Measurements from ENCODE around the gene LARGE2.

LARGE2 gene

DNA sequence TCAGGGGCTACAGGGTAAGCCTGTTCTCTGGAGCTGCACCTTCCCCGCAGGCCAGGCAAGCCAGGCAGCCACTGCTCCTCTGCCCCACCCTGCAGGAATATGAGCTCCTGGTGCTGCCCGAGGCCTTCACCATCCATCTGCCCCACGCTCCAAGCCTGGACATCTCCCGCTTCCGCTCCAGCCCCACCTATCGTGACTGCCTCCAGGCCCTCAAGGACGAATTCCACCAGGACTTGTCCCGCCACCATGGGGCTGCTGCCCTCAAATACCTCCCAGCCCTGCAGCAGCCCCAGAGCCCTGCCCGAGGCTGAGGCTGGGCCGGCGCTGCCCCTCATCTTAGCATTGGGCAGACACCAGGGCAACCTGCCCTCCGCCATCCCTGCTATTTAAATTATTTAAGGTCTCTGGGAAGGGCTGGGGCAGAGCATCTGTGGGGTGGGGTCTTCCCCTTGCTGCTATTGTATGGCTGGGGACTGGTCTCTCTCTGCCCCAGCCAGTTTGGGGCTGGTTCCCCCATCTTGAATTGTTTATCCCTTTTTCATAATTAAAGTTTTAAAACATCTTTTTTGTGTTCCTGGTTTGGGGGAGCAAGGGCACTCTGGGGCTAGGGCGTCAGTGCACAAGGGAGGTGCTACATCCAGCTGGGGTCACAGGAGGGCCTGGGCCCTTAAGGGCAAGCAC is 6.2 kb downstream of the LARGE2 start:
- DNase-seq (ENCODE audit: low spot score), result peak; percentile 53
- ChIA-PET CTCF (interaction anchor here (1.0 kb wide), 1 partner anchor 36 kb away, joined by 4 read pairs; no protein-coding TSS in a partner anchor), POLR2A (ENCODE audit: low non-redundant PET) (no interaction called here)
- TF ChIP-seq CTCF (conservative IDR thresholded peaks at IDR 0.05; ENCODE audit: low read depth), result no peak
- H3K27ac ChIP-seq, result peak overlapping the region; percentile 100

DNA sequence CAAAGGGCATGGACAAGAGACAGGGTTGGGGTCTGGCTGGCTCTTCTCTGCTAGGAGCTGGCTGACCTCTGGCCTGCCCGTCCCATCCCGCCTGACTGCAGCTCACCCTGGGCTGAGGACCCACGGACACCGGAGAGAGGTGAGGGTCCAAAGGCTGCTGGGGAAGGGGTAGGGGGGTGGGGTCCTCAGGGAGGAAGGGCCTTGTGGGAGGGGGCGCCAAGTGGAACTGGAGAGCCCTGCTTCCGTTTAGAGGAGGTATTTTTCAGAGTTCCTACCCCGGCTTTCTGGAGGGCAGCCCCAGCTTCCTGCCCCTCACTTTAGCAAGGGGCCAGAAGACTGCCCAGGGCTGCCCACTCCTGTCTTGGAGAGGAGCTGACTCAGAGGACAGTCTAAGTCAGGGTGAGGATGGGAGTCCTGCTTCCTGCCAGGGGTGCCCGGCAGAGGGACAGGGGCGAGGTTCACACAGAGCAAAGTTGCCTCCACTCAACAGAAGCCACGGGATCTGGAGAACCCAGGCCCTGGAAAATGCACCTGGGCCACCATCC is 7.1 kb downstream of the LARGE2 start:
- peak; percentile 49 for DNase-seq (ENCODE audit: low spot score)
- TF ChIP-seq CTCF (conservative IDR thresholded peaks at IDR 0.05; ENCODE audit: low read depth), result no peak
- CTCF ChIA-PET, result interaction anchor here (1.0 kb wide), 1 partner anchor 86 kb away, joined by 3 read pairs; no protein-coding TSS in a partner anchor
- peak overlapping the region; percentile 100 for H3K27ac ChIP-seq
- POLR2A ChIA-PET (ENCODE audit: low non-redundant PET), result interaction anchor here (0.7 kb wide), 1 partner anchor 1460 kb away, joined by 7 read pairs; no protein-coding TSS in a partner anchor

GRCh38 chr11:45930031-45930794 is 7.8 kb downstream of the LARGE2 start:
- POLR2A ChIA-PET (ENCODE audit: low non-redundant PET), result interaction anchor here (0.9 kb wide), 1 partner anchor 12 kb away, joined by 3 read pairs; the partner anchor contains the start of gene PEX16
- peak overlapping the region; percentile 100 for H3K27ac ChIP-seq
- no peak for DNase-seq (ENCODE audit: low spot score)
- no peak for TF ChIP-seq CTCF (conservative IDR thresholded peaks at IDR 0.05; ENCODE audit: low read depth)
- CTCF ChIA-PET, result interaction anchor here (0.6 to 1.1 kb wide), 4 partner anchors 8 to 1263 kb away, joined by 3 to 6 read pairs (median 3); partner anchors contain the start of gene LARGE2

- DNase-seq (ENCODE audit: low spot score), result peak; percentile 86
- TF ChIP-seq CTCF (conservative IDR thresholded peaks at IDR 0.05; ENCODE audit: low read depth), result no peak
- ChIA-PET CTCF (interaction anchor here (0.7 to 1.1 kb wide), 4 partner anchors 9 to 615 kb away, joined by 3 to 6 read pairs (median 4); partner anchors contain the start of gene LARGE2), POLR2A (ENCODE audit: low non-redundant PET) (interaction anchor here (0.9 to 1.0 kb wide), 2 partner anchors 9 to 13 kb away, joined by 3 to 4 read pairs; partner anchors contain the start of genes LARGE2 and PEX16)
- peak overlapping the region; percentile 100 for H3K27ac ChIP-seq
Observed at GRCh38 chr11:45930951-45931570, 8.6 kb downstream of the LARGE2 start.

GRCh38 chr11:45931739-45932138 is 9.3 kb downstream of the LARGE2 start:
- CTCF ChIA-PET, result interaction anchor here (0.5 kb wide), 1 partner anchor 1375 kb away, joined by 3 read pairs; no protein-coding TSS in a partner anchor
- no peak for DNase-seq (ENCODE audit: low spot score)
- H3K27ac ChIP-seq, result peak overlapping the region; percentile 100
- POLR2A ChIA-PET (ENCODE audit: low non-redundant PET), result interaction anchor here (1.0 kb wide), 1 partner anchor 10 kb away, joined by 4 read pairs; the partner anchor contains the start of gene LARGE2
- TF ChIP-seq CTCF (conservative IDR thresholded peaks at IDR 0.05; ENCODE audit: low read depth), result no peak

All from RWPE1 (cell line).